Lower lobe of right lung (tissue), 2 donors: Measurements from ENCODE around the gene MT1G. TPM values are rescaled to one million over a fixed set of nuclear protein-coding genes. Genes with fewer than 3 reads are reported as not detected.

ENCODE experiments used
- ATAC-seq, 2 donors: fragments of 200-7000 bp; cut with Tn5 transposase; one replicate each; pipeline ENCODE4 v1.9.1; 2020 to 2022; ENCODE audit warnings: mild to moderate bottlenecking in 2 of 2, moderate library complexity in 2 of 2
- DNase-seq: peaks from one replicate; pipeline ENCODE4 v3.0.0-alpha.2; 2020
- H3K27ac ChIP-seq: fragments of 200-600 bp; one replicate; pipeline ENCODE4 v1.8.0; 2022
- H3K27me3 ChIP-seq: fragments of 200-600 bp; one replicate; pipeline ENCODE4 v1.8.0; 2022; ENCODE audit warnings: low read depth
- H3K36me3 ChIP-seq: fragments of 200-600 bp; one replicate; pipeline ENCODE4 v1.8.0; 2022; ENCODE audit warnings: mild to moderate bottlenecking
- H3K4me1 ChIP-seq: fragments of 200-600 bp; one replicate; pipeline ENCODE4 v1.8.0; 2022
- H3K4me3 ChIP-seq: fragments of 200-600 bp; one replicate; pipeline ENCODE4 v1.8.0; 2022; ENCODE audit warnings: mild to moderate bottlenecking
- H3K9me3 ChIP-seq: fragments of 200-600 bp; one replicate; pipeline ENCODE4 v1.8.0; 2022
- intact Hi-C: fragments of 100-400 bp; cut with DNase I; formaldehyde crosslinking; loops from one replicate; pipeline ENCODE4 v1.11.0; 2022
- total RNA-seq: library from RNA; stranded (reverse); fragmentation: NEBNext Ultra II Directional; extraction: Animal tissue kit (Norgen Biotek cat#: 25700); gene quantifications from one replicate; pipeline ENCODE4 v1.2.1, GENCODE V29; 2021
- TF ChIP-seq, protein P1 (sequence below): fragments of 200-600 bp; IDR thresholded peaks from one replicate; pipeline ENCODE4 v1.8.0; 2022; ENCODE audit warnings: antibody characterized with exemption, mild to moderate bottlenecking
- donor health status: DM: no; HTN: yes; CAD: no; lungs with severe emphysema.

Gene MT1G
- total RNA-seq, 1 donor from 2014 or later = 25.3 TPM

GRCh38 chr16:56639045-56639444, 28.8 kb downstream of the MT1G start:
- Histone ChIP-seq H3K9me3 (no peaks in the 10 kb centered on the region), H3K36me3 (no peaks in the 10 kb centered on the region), H3K27me3 (peaks cover 52% of the 10 kb centered on the region), H3K4me1 (peaks cover 44% of the 10 kb centered on the region), H3K4me3 (no peak overlapping the region), H3K27ac (peak overlapping the region; percentile 67)
- ATAC-seq (no peak), DNase-seq (no peak)
- TF ChIP-seq, protein P1, sequence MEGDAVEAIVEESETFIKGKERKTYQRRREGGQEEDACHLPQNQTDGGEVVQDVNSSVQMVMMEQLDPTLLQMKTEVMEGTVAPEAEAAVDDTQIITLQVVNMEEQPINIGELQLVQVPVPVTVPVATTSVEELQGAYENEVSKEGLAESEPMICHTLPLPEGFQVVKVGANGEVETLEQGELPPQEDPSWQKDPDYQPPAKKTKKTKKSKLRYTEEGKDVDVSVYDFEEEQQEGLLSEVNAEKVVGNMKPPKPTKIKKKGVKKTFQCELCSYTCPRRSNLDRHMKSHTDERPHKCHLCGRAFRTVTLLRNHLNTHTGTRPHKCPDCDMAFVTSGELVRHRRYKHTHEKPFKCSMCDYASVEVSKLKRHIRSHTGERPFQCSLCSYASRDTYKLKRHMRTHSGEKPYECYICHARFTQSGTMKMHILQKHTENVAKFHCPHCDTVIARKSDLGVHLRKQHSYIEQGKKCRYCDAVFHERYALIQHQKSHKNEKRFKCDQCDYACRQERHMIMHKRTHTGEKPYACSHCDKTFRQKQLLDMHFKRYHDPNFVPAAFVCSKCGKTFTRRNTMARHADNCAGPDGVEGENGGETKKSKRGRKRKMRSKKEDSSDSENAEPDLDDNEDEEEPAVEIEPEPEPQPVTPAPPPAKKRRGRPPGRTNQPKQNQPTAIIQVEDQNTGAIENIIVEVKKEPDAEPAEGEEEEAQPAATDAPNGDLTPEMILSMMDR = no peak
- intact Hi-C loops = no loop called here

DNA sequence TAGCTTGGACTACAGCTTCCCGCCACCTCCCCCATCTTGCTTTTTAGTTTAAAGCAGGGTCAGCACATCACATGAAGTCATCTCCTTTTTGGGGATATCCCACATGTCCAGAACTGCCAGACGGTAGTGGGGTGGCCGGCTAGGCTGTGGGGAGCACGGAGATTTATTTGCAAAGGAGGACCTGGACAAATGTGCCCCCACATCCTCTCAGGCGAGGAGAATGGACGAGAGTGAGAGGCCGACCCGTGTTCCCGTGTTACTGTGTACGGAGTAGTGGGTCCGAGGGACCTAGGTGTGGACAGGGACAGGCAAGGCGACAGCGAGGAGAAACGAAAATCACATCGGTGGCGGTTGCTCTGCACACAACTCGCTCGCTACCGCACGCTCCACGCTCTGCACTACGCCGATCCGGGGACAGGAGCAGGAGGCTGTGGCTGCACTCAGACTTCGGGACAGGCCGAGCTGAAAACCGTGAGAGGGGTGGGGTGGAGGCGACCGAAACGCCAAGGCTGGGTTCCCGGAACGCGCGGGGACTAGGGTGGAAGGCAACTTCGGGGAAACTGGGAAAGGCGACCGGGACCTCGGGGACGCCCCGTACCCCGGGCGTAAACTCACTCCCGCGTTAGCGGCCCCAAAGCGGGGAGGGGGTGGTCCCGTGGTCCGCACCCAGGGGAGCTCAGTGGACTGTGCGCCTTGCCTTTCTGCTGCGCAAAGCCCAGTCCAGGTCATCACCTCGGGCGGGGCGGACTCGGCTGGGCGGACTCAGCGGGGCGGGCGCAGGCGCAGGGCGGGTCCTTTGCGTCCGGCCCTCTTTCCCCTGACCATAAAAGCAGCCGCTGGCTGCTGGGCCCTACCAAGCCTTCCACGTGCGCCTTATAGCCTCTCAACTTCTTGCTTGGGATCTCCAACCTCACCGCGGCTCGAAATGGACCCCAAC, 29.8 kb downstream of the MT1G start, which contains the start of gene MT1A:
Gene MT1A (plus strand): TSS at position 853 of the 937 bp plus-strand sequence. CDS start 73 bp downstream, at position 926.
- peak within 1 kb of the TSS; percentile 57 for H3K4me3 ChIP-seq
- no peaks in the 10 kb centered on the region for H3K36me3 ChIP-seq
- DNase-seq (peak; percentile 74), ATAC-seq (peak; percentile 81 to 84)
- H3K27ac ChIP-seq = peak within 1 kb of the TSS; percentile 67
- intact Hi-C loops = no loop called here
- TF ChIP-seq, protein P1 = no peak
- no peaks in the 10 kb centered on the region for H3K9me3 ChIP-seq
- peaks cover 39% of the 10 kb centered on the region for H3K4me1 ChIP-seq
- H3K27me3 ChIP-seq = peaks cover 60% of the 10 kb centered on the region

GRCh38 chr16:56636616-56637413, 31.1 kb downstream of the MT1G start:
- peaks cover 42% of the 10 kb centered on the region for H3K4me1 ChIP-seq
- H3K27me3 ChIP-seq = peaks cover 71% of the 10 kb centered on the region
- H3K9me3 ChIP-seq = no peaks in the 10 kb centered on the region
- intact Hi-C loops = no loop called here
- H3K36me3 ChIP-seq = no peaks in the 10 kb centered on the region
- no peak overlapping the region for H3K27ac ChIP-seq
- DNase-seq (no peak), ATAC-seq (no peak)
- no peak overlapping the region for H3K4me3 ChIP-seq
- TF ChIP-seq, protein P1 = no peak

GRCh38 chr16:56635441-56635967, 32.4 kb downstream of the MT1G start:
- Histone ChIP-seq H3K27me3 (peaks cover 71% of the 10 kb centered on the region), H3K36me3 (no peaks in the 10 kb centered on the region), H3K4me3 (peak overlapping the region; percentile 25), H3K9me3 (no peaks in the 10 kb centered on the region), H3K4me1 (peaks cover 42% of the 10 kb centered on the region), H3K27ac (no peak overlapping the region)
- intact Hi-C loops = no loop called here
- TF ChIP-seq, protein P1 = no peak
- no peak for DNase-seq
- no peak for ATAC-seq

DNA sequence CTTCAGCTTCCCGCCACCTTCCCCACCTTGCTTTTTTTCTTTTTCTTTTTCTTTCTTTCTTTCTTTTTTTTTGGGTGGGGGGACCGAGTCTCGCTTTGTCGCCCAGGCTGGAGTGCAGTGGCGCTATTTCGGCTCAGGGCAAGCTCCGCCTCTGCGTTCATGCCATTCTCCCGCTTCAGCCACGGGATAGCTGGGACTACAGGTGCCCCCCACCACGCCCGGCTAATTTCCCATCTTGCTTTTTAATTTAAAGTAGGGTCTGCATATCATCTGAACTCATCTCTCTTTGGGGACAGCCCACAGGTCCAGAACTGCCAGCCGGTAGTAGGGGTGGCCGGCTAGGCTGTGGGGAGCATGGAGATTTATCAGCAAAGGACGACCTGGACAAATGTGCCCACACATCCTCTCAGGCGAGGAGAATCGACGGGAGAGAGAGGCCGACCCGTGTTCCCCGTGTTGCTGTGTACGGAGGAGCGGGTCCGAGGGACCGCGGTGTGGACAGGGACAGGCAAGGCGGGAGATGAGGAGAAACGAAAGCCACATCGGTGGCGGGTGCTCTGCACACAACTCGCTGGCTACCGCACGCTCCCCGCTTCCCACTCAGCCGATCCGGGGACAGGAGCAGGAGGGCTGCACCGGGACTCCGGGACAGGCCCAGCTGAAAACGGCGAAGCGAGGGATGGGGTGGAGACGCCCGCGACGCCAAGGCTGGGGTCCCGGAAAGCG, 33.0 kb downstream of the MT1G start:
- DNase-seq (no peak), ATAC-seq (no peak)
- intact Hi-C loops = no loop called here
- H3K9me3 ChIP-seq = no peaks in the 10 kb centered on the region
- no peaks in the 10 kb centered on the region for H3K36me3 ChIP-seq
- H3K4me3 ChIP-seq = peak overlapping the region; percentile 25
- H3K27me3 ChIP-seq = peaks cover 71% of the 10 kb centered on the region
- no peak overlapping the region for H3K27ac ChIP-seq
- peaks cover 42% of the 10 kb centered on the region for H3K4me1 ChIP-seq
- TF ChIP-seq, protein P1 = no peak
